Smooth muscle cell of the pulmonary artery (primary cell): ENCODE measurements around the gene PNPLA3. TPM values are rescaled to one million over a fixed set of nuclear protein-coding genes. Genes with fewer than 3 reads are reported as not detected.

Source experiments
- total RNA-seq: library from RNA; depleted of rRNA; stranded (reverse); fragments of >200 nt; gene quantifications from 2 replicates; pipeline ENCODE4 v1.2.3, GENCODE V29; 2014

PNPLA3 gene, protein sequence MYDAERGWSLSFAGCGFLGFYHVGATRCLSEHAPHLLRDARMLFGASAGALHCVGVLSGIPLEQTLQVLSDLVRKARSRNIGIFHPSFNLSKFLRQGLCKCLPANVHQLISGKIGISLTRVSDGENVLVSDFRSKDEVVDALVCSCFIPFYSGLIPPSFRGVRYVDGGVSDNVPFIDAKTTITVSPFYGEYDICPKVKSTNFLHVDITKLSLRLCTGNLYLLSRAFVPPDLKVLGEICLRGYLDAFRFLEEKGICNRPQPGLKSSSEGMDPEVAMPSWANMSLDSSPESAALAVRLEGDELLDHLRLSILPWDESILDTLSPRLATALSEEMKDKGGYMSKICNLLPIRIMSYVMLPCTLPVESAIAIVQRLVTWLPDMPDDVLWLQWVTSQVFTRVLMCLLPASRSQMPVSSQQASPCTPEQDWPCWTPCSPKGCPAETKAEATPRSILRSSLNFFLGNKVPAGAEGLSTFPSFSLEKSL
- total RNA-seq: 2.3 and 5.5 TPM in 2 replicates

DNA sequence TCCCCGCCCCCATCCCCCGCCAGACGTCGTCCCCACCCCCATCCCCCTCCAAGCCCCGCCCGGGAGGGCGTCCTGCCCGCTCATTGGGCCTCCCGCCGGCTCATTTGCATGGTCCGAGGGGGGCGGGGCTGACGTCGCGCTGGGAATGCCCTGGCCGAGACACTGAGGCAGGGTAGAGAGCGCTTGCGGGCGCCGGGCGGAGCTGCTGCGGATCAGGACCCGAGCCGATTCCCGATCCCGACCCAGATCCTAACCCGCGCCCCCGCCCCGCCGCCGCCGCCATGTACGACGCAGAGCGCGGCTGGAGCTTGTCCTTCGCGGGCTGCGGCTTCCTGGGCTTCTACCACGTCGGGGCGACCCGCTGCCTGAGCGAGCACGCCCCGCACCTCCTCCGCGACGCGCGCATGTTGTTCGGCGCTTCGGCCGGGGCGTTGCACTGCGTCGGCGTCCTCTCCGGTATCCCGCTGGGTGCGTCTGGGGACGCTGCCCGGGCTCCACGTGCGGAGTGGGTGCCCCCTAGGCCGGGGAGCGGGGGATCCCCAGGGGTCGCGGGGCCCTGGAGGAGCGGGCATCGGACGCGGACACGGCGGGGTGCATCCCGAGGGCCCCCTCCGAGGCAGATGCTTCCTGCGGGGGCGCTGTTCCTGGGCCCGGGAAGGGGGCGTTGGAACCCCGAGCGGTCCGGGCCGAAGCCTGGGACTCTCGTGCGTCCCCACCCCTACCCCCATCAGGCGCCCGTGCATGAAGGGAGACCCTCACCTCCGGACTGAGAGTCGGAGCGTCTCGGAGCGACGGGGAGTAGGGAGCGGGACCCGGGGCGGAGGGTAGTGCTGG lies at the start of gene PNPLA3:
Gene PNPLA3, plus strand, starts transcription at position 175 of the 834 bp plus-strand sequence. Its CDS starts 107 bp downstream, at position 282.

DNA sequence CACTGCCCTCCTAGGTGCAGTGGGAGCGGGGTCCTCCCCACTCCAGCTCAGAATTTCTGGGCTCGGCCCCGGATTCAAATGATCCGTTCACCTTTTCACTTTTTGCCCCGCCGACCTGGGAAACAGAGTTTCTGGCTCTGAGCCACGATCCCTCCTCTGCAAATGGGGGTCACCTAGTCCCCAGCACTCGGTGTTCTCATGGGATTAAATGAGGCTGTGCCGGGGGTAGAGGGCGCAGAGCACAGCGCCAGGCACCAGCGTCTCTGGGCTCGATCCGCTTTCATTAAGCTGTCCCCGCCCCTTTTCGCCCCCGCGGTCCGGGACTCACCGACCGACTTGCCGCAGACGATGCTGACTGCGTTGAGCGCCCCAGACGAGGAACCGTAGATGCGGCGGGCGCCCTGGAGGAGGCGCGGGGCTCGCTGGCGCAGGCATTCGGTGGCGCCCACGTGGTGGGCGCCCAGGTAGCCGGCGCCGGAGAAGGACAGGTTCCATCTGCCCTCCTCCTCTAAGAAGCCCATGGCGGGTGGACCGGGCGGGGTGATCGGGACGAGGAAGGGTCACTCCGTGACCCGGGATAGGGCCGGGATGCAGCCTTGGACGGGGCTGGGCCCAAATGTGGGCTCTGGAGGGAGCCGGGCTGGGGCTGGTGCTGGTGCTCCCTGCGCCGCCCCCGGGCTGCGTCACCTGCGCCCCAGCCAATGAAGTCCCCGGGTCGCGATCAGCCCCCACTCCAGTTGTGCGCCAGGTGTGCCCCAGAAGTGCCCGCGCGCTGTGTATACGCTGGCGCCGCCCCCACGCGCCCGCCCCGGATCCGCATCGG lies 32.0 kb upstream of the PNPLA3 start, which contains the start of gene PNPLA5:
Gene PNPLA5, minus strand, starts transcription at position 654 of the 823 bp plus-strand sequence. Its CDS starts 133 bp downstream, at position 521.

DNA sequence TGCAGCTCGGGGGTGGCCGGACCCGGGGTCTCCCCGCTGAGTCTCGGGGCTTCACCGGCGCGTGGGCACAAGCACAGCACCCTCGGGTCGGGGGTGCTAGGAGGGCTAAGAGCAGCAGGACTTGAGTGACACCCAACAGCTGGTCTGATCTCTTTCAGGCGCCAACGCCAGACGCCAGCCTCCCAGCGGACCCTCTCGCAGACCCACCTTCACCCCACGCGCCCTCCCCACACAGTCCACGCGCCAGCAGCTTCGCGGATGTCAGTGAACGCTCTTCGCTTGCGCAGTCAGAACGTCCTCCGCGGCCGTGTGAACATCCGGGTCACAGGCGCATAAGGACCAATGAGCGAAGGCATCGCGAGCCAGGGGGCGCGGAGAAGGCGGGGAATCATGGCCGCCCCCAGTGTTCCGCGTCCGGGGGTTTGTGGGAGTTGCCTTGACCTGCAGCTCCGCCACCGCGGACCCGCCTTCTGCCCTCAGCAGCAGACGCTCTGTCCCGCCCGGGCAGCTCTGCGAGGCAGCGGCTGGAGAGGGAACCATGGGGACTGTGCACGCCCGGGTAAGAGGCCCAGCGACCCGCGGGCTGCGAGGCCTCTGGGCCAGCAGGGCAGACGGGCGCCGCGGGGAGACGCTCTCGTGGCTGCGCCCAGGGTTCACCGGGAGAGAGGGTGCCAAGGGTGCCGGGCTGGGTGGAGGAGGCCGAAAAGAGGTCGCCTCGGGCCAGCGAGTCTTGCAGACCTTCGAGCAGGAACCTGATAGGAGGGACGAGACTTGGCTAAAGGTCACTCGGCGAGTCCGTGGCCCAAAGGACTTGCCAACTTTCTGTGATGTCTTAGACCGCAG lies 31.7 kb downstream of the PNPLA3 start, which contains the start of gene SAMM50:
Gene SAMM50, plus strand, starts transcription at position 403 of the 843 bp plus-strand sequence. Its CDS starts 136 bp downstream, at position 539.

Other genes starting within 250 kb of the PNPLA3 start
- 1.6 and 2.2 TPM in 2 replicates for gene EFCAB6, start 111.5 kb upstream of the PNPLA3 start, total RNA-seq
- 0.20 and 0.26 TPM in 2 replicates for gene SULT4A1, start 61.3 kb upstream of the PNPLA3 start, total RNA-seq
- not detected in 2 replicates for gene PNPLA5, start 31.8 kb upstream of the PNPLA3 start, total RNA-seq
- gene SAMM50, start 31.6 kb downstream of the PNPLA3 start, total RNA-seq: 34.7 and 37.5 TPM in 2 replicates
- gene PARVB, start 100.5 kb downstream of the PNPLA3 start, total RNA-seq: 37.6 and 48.1 TPM in 2 replicates